HCT116 (cell line): ENCODE data around the gene MAPK7. TPM values are rescaled to one million over a fixed set of nuclear protein-coding genes. Genes with fewer than 3 reads are reported as not detected.

Experiments
- ATAC-seq: fragments of 200-7000 bp; cut with Tn5 transposase; 2 replicates; pipeline ENCODE4 v1.9.1; 2020; ENCODE audit warnings: mild to moderate bottlenecking, moderate library complexity
- BruUV-seq: library from RNA; stranded (reverse); fragments of 400-500 nt; replicated peaks from 2 replicates; lab custom pipeline; 2021; lab: Mats Ljungman, UMichigan
- CTCF ChIA-PET: fragments of 300-600 bp; sonication (Branson Sonifier 250); formaldehyde crosslinking; loops from one replicate; lab custom pipeline; 2021; ENCODE audit warnings: antibody characterized with exemption; lab: Charles Lee
- POLR2A ChIA-PET: fragments of 300-600, 350-600 bp; sonication (Branson Sonifier 250); formaldehyde crosslinking; loops from one replicate; lab custom pipeline; 2021; ENCODE audit warnings: antibody characterized with exemption; lab: Charles Lee
- RAD21 ChIA-PET, 2 experiments: fragments of 300-600 bp; sonication (Branson Sonifier 250); formaldehyde crosslinking; loops; one replicate each; lab custom pipeline; 2023; ENCODE audit warnings: low total read pairs in 2 of 2; ENCODE audit not compliant: uncharacterized antibody in 2 of 2, unreplicated experiment in 2 of 2, low non-redundant PET in 1 of 2; lab: Charles Lee
- DNase-seq: peaks from one replicate; pipeline ENCODE4 v3.0.0-alpha.2; 2010; ENCODE audit warnings: low read depth, low spot score
- H2AFZ ChIP-seq: fragments of 200-600 bp; shearing (Covaris generic), sonication (generic); 2 replicates; pipeline ENCODE4 v1.6.1; 2017; ENCODE audit warnings: low read depth, mixed run types, mixed read lengths, antibody characterized with exemption, low read length; ENCODE audit not compliant: poor library complexity, severe bottlenecking
- H3K27ac ChIP-seq: 2 replicates; pipeline ENCODE4 v1.5.1; 2012; ENCODE audit warnings: low read depth, low read length
- H3K27me3 ChIP-seq: fragments of 200-600 bp; sonication (generic); 2 replicates; pipeline ENCODE4 v1.6.1; 2016; ENCODE audit warnings: mixed run types, low read length, mixed read lengths; ENCODE audit not compliant: insufficient read depth
- H3K36me3 ChIP-seq, 2 experiments: fragments of 200-500 bp in 1 of 2; fragments of 200-600 bp in 1 of 2; sonication (Bioruptor generic) in 1 of 2; sonication (generic) in 1 of 2; 2 replicates each; pipeline versions ENCODE4 v1.5.1 to v1.6.1; 2014 to 2016; ENCODE audit warnings: low read length in 2 of 2, inconsistent platforms in 1 of 2, mixed read lengths in 1 of 2, mixed run types in 1 of 2; ENCODE audit not compliant: insufficient read depth in 2 of 2, control insufficient read depth in 1 of 2
- H3K4me1 ChIP-seq, 2 experiments: fragments of 200-600 bp in 1 of 2; sonication (generic) in 1 of 2; 2 replicates each; pipeline versions ENCODE4 v1.5.1 to v1.6.1; 2012 to 2017; ENCODE audit warnings: low read length in 2 of 2, inconsistent platforms in 1 of 2, mild to moderate bottlenecking in 1 of 2, mixed read lengths in 1 of 2, mixed run types in 1 of 2, moderate library complexity in 1 of 2; ENCODE audit not compliant: insufficient read depth in 2 of 2, control insufficient read depth in 1 of 2
- H3K4me2 ChIP-seq: fragments of 200-600 bp; sonication (generic); 2 replicates; pipeline ENCODE4 v1.6.1; 2017; ENCODE audit warnings: mixed run types, low read length, mixed read lengths
- H3K4me3 ChIP-seq, 2 experiments: fragments of 200-600 bp in 1 of 2; sonication (generic) in 1 of 2; replicated peaks in 1 of 2; 2 replicates each; pipeline ENCODE4 v1.5.1; 2011 to 2016; ENCODE audit warnings: low read length in 2 of 2, control low read depth in 1 of 2, low read depth in 1 of 2, mild to moderate bottlenecking in 1 of 2, mixed read lengths in 1 of 2, mixed run types in 1 of 2
- H3K79me2 ChIP-seq: fragments of 200-600 bp; sonication (generic); 2 replicates; pipeline ENCODE4 v1.6.1; 2017; ENCODE audit warnings: mild to moderate bottlenecking, mixed run types, low read length, moderate library complexity, mixed read lengths; ENCODE audit not compliant: insufficient read depth
- H3K9ac ChIP-seq: fragments of 200-600 bp; sonication (generic); 2 replicates; pipeline ENCODE4 v1.6.1; 2016; ENCODE audit warnings: low read length, mixed read lengths
- H3K9me2 ChIP-seq: fragments of 200-600 bp; sonication (generic), shearing (Covaris generic); 2 replicates; pipeline ENCODE4 v1.6.1; 2017; ENCODE audit warnings: mixed run types, mild to moderate bottlenecking, moderate library complexity; ENCODE audit not compliant: insufficient read depth
- H3K9me3 ChIP-seq, 2 experiments: fragments of 200-500 bp in 1 of 2; fragments of 200-600 bp in 1 of 2; sonication (Bioruptor generic) in 1 of 2; sonication (generic) in 1 of 2; 2 replicates each; pipeline ENCODE4 v1.6.1; 2014 to 2017; ENCODE audit warnings: low read length in 2 of 2, mixed read lengths in 2 of 2, inconsistent platforms in 1 of 2, low read depth in 1 of 2, mild to moderate bottlenecking in 1 of 2, mixed run types in 1 of 2, moderate library complexity in 1 of 2; ENCODE audit not compliant: control insufficient read depth in 1 of 2, insufficient read depth in 1 of 2
- H4K20me1 ChIP-seq: fragments of 200-600 bp; sonication (generic), shearing (Covaris generic); 2 replicates; pipeline ENCODE4 v1.6.1; 2017; ENCODE audit warnings: mixed run types, mild to moderate bottlenecking, moderate library complexity; ENCODE audit not compliant: insufficient read depth
- CTCF ChIP-seq, 3 experiments: fragments of 200-600 bp in 1 of 3; sonication (generic) in 1 of 3; IDR thresholded peaks in 2 of 3; conservative IDR thresholded peaks in 1 of 3; 2 replicates each; pipeline ENCODE4 v1.5.1; 2012 to 2017; ENCODE audit warnings: low read depth in 2 of 3, low read length in 2 of 3, antibody characterized with exemption in 1 of 3, borderline replicate concordance in 1 of 3, control low read depth in 1 of 3, mild to moderate bottlenecking in 1 of 3, mixed read lengths in 1 of 3, mixed run types in 1 of 3, moderate library complexity in 1 of 3; ENCODE audit not compliant: insufficient read depth in 1 of 3
- EZH2 ChIP-seq: fragments of 200-600 bp; sonication (generic); IDR thresholded peaks from 2 replicates; pipeline ENCODE4 v1.6.1; 2017; ENCODE audit warnings: antibody characterized with exemption, mixed run types
- FOSL1 ChIP-seq: IDR thresholded peaks from 2 replicates; pipeline ENCODE4 v1.6.1; 2012; ENCODE audit warnings: low read depth
- RAD21 ChIP-seq: IDR thresholded peaks from 2 replicates; pipeline ENCODE4 v1.6.1; 2012; ENCODE audit warnings: low read depth, mild to moderate bottlenecking
- REST ChIP-seq: IDR thresholded peaks from 2 replicates; pipeline ENCODE4 v1.6.1; 2012; ENCODE audit warnings: low read depth
- SIN3A ChIP-seq: IDR thresholded peaks from 2 replicates; pipeline ENCODE4 v1.6.1; 2012; ENCODE audit warnings: low read depth
- ZBTB33 ChIP-seq: IDR thresholded peaks from 2 replicates; pipeline ENCODE4 v1.6.1; 2011; ENCODE audit warnings: mild to moderate bottlenecking, low read length, moderate library complexity; ENCODE audit not compliant: insufficient replicate concordance; ENCODE audit errors: extremely low read depth
- ZNF274 ChIP-seq: fragments of 200-500 bp; sonication (Bioruptor generic); IDR thresholded peaks from 2 replicates; pipeline ENCODE4 v1.6.1; 2014; ENCODE audit warnings: mild to moderate bottlenecking, low read depth, low read length, inconsistent platforms
- intact Hi-C: fragments of 100-400 bp; cut with micrococcal nuclease; formaldehyde crosslinking; loops from 2 replicates; pipeline ENCODE4 v1.10.0; 2022
- total RNA-seq: library from RNA; stranded (reverse); gene quantifications from one replicate; pipeline ENCODE4 v1.2.1, GENCODE V29; 2021; ENCODE audit not compliant: unreplicated experiment

MAPK7 gene
- total RNA-seq, 1 experiment from 2014 or later = 15.3 TPM

- BruUV-seq = no TSS peak
- intact Hi-C loops = no loop called here
- no peaks in the 10 kb centered on the region for H3K27me3 ChIP-seq
- peak overlapping the region; percentile 7 for H2AFZ ChIP-seq
- ATAC-seq (peak; percentile 15), DNase-seq (no peak)
- H3K4me2 ChIP-seq = peak overlapping the region; percentile 64
- peaks cover 9 to 16% of the 10 kb centered on the region in 2 experiments; a peak in 3 of 4 replicates for H3K4me1 ChIP-seq
- RAD21 ChIA-PET = interaction anchor here in 1 of 2 experiments (1.0 kb wide), 1 partner anchor 31 kb away, joined by 3 read pairs; the partner anchor contains the start of gene MAPK7
- CTCF ChIA-PET = interaction anchor here (0.9 to 1.0 kb wide), 2 partner anchors 38 to 46 kb away, joined by 3 to 5 read pairs; partner anchors contain the start of gene B9D1
- no peaks in the 10 kb centered on the region for H3K79me2 ChIP-seq
- no peaks in the 10 kb centered on the region for H3K36me3 ChIP-seq
- H4K20me1 ChIP-seq = no peaks in the 10 kb centered on the region
- no peak overlapping the region for H3K27ac ChIP-seq
- H3K9ac ChIP-seq = no peak overlapping the region
- POLR2A ChIA-PET = interaction anchor here (1.7 kb wide), 1 partner anchor 31 kb away, joined by 6 read pairs; the partner anchor contains the start of gene MAPK7
- H3K4me3 ChIP-seq = peak overlapping the region in 1 of 2 experiments; percentile 0; a peak in 1 of 4 replicates
- TF ChIP-seq ZNF274 (no peak), REST (no peak), FOSL1 (no peak), CTCF (IDR thresholded peaks at IDR 0.05 in 2 of 3, conservative IDR thresholded peaks at IDR 0.05 in 1 of 3; ENCODE audit: borderline replicate concordance in 1 of 3, insufficient read depth in 1 of 3, low read depth in 2 of 3, low read length in 2 of 3) (no peak), SIN3A (no peak), EZH2 (no peak), RAD21 (no peak), ZBTB33 (no peak)
- no peaks in the 10 kb centered on the region for H3K9me2 ChIP-seq
- no peaks in the 10 kb centered on the region for H3K9me3 ChIP-seq
Measured at GRCh38 chr17:19409066-19409465, 30.8 kb downstream of the MAPK7 start.
